Stimulated activated memory B cell treated with anti-CD40 and anti-IgM and Interleukin-4, amounts not matched to agents 10 μg/mL and 1 μg/mL and 100 μg/mL, for 72 hours (primary cell): ENCODE results near the gene PHACTR1.

ENCODE experiments used
- ATAC-seq: fragments of 150-1000 bp; cut with Tn5 transposase; 2 replicates; pipeline ENCODE4 v1.10.0; 2021
- H3K27ac Mint-ChIP-seq: one replicate; pipeline ENCODE4 v1.8.0; 2022; ENCODE audit warnings: mild to moderate bottlenecking, mixed read lengths
- H3K27me3 Mint-ChIP-seq: one replicate; pipeline ENCODE4 v1.8.0; 2022; ENCODE audit warnings: mixed read lengths
- H3K36me3 Mint-ChIP-seq: one replicate; pipeline ENCODE4 v1.8.0; 2022; ENCODE audit warnings: mixed read lengths
- H3K4me1 Mint-ChIP-seq: one replicate; pipeline ENCODE4 v1.8.0; 2022; ENCODE audit warnings: mixed read lengths
- H3K4me3 Mint-ChIP-seq: one replicate; pipeline ENCODE4 v1.8.0; 2022; ENCODE audit warnings: mild to moderate bottlenecking, moderate library complexity, mixed read lengths
- H3K9me3 Mint-ChIP-seq: one replicate; pipeline ENCODE4 v1.8.0; 2022; ENCODE audit warnings: mixed read lengths

Gene PHACTR1

DNA sequence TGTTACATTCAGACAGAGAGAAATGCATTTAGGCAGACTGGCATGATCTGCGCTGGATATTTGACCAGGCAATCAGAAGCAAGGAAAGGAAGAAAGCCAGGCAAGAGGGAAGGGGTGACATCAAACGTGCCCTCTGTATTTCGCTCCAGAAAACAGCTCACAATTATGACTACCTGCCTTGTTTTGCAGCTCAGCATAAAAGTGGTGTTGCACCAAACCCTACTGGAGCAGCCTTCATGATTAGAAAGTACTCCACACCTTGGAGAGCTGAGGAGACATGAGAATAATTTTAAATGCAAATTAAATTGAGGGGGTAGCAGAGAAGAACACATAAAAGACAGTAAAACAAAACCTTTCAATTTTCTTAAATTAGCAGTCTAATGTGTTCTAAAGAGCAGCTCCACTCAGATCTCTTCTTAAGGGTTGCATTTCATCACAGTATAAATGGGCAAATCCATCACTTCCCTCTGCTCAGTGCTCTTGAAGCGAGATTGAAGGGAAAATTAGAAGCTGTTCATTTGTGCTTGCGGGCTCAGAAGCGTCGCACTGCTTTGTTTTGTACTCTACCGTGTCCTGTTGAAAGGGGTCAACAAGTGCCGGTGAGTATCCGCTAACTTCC is at the start of gene PHACTR1:
Gene PHACTR1, plus strand, starts transcription at position 470 of the 619 bp plus-strand sequence.
- H3K4me3 Mint-ChIP-seq = no peak within 1 kb of the TSS
- peaks cover 11% of the 10 kb centered on the region for H3K27me3 Mint-ChIP-seq
- H3K9me3 Mint-ChIP-seq = no peaks in the 10 kb centered on the region
- no peak for ATAC-seq
- H3K27ac Mint-ChIP-seq = no peak within 1 kb of the TSS
- H3K36me3 Mint-ChIP-seq = no peaks in the 10 kb centered on the region
- H3K4me1 Mint-ChIP-seq = no peaks in the 10 kb centered on the region

DNA sequence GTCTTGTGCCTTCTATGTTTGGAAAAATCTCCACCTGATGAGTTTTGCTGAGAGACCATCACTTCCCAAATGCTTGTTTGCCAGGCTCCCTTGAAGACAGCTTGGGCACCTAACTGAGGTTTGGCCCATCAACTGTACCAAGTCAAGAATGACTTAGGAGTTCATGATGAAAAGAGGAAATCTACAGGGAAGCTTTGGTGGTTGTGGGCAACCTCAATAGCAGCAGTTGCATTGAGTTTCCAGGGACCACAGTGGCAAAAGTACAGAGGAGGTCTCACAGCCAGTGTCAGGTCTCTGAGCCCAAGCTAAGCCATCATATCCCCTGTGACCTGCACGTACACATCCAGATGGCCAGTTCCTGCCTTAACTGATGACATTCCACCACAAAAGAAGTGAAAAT is 49.7 kb upstream of the PHACTR1 start:
- H3K4me1 Mint-ChIP-seq = no peaks in the 10 kb centered on the region
- no peak overlapping the region for H3K27ac Mint-ChIP-seq
- no peak overlapping the region for H3K4me3 Mint-ChIP-seq
- no peak for ATAC-seq
- H3K36me3 Mint-ChIP-seq = no peaks in the 10 kb centered on the region
- H3K27me3 Mint-ChIP-seq = peaks cover 5% of the 10 kb centered on the region
- no peaks in the 10 kb centered on the region for H3K9me3 Mint-ChIP-seq

DNA sequence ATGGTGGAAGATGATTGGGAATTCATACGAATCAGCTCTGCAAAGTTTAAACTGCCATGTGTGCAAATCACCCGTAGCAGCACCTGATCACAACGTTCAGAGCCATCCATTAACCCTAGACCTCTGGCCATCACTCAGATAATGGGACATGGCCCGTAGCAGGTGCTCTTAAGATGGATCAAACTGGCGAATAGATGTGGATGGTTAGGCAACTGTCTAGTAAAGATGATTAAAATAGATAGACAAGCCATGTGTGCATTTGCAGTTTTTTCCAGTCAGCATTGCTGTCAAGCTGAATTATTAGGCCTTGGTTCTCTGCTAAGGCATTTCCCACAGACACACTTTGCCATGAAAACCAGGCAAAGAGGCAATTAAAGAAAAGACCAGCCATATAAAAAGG is 40.6 kb upstream of the PHACTR1 start:
- Mint-ChIP-seq H3K36me3 (no peaks in the 10 kb centered on the region), H3K4me3 (no peak overlapping the region), H3K27me3 (peaks cover 62% of the 10 kb centered on the region), H3K4me1 (no peaks in the 10 kb centered on the region), H3K9me3 (peaks cover 3% of the 10 kb centered on the region), H3K27ac (no peak overlapping the region)
- ATAC-seq = no peak

DNA sequence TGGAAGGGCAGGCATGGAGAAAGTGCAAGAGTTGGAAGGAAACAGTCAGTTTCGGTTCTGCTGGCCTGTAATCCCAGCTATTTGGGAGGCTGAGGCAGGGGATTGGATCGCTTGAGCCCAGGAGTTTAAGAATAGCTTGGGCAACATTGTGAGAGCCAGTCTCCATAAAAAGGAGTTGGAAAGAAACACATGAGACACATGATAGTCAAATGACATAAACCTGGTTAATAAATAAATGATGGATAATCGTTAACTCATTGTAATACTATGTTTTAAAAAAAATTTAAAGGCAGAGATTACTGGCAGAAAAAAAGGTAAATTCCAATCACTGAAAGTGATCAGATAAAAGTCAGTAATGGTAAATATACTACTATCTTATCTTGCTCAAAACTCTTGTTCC is 37.2 kb upstream of the PHACTR1 start:
- Mint-ChIP-seq H3K9me3 (peaks cover 3% of the 10 kb centered on the region), H3K4me3 (no peak overlapping the region), H3K36me3 (no peaks in the 10 kb centered on the region), H3K27ac (no peak overlapping the region), H3K4me1 (no peaks in the 10 kb centered on the region), H3K27me3 (peaks cover 51% of the 10 kb centered on the region)
- ATAC-seq = no peak

DNA sequence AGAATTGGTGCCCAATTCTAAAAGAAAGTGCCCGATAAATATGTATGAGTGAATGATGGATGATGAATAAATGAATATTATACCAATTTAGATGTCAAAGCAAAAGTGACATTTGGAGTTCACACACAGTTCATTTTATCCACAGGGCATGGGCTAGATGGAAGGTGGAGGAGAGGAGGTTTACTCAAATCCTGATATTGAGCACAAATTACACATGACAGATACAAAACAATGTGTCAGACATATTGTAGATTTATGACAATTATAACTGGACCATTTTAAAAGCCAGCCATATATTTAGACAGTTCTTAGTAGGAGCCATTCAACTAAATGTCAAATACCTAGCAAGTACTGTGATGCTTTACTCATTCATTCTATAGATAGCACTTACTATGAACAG is 23.4 kb upstream of the PHACTR1 start:
- Mint-ChIP-seq H3K4me3 (no peak overlapping the region), H3K9me3 (no peaks in the 10 kb centered on the region), H3K4me1 (no peaks in the 10 kb centered on the region), H3K27ac (no peak overlapping the region), H3K36me3 (no peaks in the 10 kb centered on the region), H3K27me3 (peaks cover 4% of the 10 kb centered on the region)
- ATAC-seq = no peak

DNA sequence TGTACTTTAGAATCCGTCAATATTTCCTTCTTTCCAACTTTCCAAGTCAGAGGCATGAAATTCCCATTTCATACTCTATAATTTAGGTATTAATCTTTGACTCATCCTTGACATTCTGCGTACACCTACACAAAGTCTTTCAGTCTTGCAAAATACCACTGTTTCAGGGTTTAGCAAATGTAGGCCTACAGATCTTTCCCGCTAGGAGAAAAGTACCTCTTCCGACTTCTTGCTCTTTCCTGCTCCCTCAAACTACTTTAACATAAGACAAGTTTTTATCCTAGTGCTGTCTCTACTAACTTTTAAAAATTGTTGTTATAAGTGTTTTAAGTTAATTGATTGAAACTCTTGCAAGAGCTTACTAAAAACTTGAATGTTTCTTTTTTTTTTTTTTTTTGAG is 18.3 kb upstream of the PHACTR1 start:
- Mint-ChIP-seq H3K4me3 (no peak overlapping the region), H3K9me3 (no peaks in the 10 kb centered on the region), H3K36me3 (no peaks in the 10 kb centered on the region), H3K27me3 (peaks cover 34% of the 10 kb centered on the region), H3K27ac (no peak overlapping the region), H3K4me1 (no peaks in the 10 kb centered on the region)
- ATAC-seq = no peak

DNA sequence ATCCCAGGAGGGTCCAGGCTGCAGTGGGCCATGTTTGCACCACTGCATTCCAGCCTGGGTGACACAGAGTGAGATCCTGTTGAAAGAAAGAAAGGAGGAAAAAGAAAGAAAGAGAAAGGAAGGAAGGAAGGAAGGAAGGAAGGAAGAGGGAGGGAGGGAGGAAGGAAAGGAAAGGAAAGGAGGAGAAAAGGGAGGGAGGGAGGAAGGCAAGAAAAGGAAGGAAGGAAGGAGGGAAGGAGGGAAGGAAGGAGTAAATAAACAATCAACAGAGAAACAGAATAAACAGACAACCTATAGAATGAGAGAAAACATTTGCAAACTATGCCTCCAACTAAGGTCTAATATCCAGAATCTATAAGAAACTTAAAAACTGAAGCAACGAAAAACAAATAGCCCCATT is 11.6 kb upstream of the PHACTR1 start:
- Mint-ChIP-seq H3K36me3 (no peaks in the 10 kb centered on the region), H3K4me1 (no peaks in the 10 kb centered on the region), H3K27me3 (peaks cover 24% of the 10 kb centered on the region), H3K27ac (no peak overlapping the region), H3K4me3 (no peak overlapping the region), H3K9me3 (no peaks in the 10 kb centered on the region)
- no peak for ATAC-seq

DNA sequence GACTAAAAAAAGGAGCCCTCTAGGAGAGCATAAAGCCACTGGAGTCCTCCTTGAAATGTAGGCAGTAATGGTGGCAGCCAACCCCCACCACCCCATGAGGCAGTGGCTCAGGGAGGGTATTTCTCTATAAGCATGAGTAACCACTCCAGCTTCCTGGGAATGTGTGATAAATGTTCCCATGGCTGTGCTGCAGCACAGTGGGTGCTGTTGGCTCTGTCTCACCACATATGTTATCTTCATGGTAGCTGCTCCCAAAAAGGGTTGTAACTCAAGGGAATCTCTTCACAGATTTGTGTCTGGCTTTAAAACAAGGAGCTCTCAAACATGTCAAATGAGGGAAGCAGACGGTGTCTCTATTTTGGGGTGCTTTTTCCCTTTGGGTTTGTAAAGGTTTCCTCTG is 7.5 kb upstream of the PHACTR1 start:
- Mint-ChIP-seq H3K27ac (no peak overlapping the region), H3K4me3 (no peak overlapping the region), H3K9me3 (no peaks in the 10 kb centered on the region)

DNA sequence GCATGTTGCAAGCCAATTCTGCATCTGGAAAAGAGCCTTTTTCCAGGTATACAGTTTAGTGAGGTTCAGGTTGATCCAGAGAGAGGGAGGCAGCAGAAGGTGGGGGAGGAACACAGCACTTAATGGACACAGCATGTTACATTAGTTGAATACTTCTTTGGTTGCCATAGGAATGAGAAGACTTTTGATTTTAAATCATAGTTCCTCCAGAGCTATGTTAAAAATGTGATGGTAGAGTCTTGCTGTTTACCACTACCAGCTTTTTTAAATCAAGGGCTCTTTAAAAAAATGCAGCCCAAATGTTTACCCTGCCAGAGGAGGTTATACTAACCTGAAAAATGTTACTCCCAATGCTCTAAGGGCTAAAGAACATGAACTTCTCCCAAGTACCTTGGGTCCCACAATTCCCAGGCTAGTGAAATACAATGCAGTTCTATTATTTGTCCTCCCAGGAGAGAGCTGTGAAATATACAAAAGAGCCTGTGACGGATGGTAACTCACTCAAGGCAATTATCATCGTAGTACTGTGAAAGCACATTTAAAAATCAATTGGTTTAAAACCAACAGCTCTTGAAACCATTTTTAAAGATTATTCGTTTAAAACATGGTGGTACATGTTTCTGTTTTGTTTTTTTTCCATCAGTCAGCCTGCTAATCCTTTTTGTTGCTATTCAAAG is 6.9 kb upstream of the PHACTR1 start:
- H3K4me3 Mint-ChIP-seq = no peak overlapping the region

More for the DNA sequence above, 7.5 kb upstream of the PHACTR1 start:
- no peaks in the 10 kb centered on the region for H3K4me1 Mint-ChIP-seq
- no peaks in the 10 kb centered on the region for H3K36me3 Mint-ChIP-seq
- H3K27me3 Mint-ChIP-seq = peaks cover 8% of the 10 kb centered on the region
- ATAC-seq = no peak

DNA sequence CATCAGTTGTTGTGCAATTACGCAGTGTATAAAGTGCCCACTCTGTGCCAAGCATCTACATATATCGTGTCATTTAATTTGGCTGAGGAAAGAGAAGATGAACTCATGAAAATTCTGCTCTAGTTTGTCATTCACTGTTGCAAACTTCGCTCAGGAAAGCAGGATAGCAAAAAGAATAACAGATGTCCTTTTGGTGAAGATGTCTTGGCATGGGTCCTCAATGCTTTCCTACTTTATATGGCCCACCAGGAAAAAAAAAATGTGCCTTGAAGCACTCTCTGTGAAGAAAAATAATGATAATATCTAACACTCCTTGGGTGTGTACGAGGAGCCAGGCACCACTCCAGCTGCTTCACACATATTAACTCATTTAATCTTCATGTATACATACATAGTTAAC is 5.6 kb upstream of the PHACTR1 start:
- Mint-ChIP-seq H3K4me3 (no peak overlapping the region), H3K36me3 (no peaks in the 10 kb centered on the region), H3K9me3 (no peaks in the 10 kb centered on the region), H3K27me3 (peaks cover 11% of the 10 kb centered on the region), H3K27ac (no peak overlapping the region), H3K4me1 (no peaks in the 10 kb centered on the region)
- ATAC-seq = no peak

More for the DNA sequence above, 6.9 kb upstream of the PHACTR1 start:
- no peak overlapping the region for H3K27ac Mint-ChIP-seq
- H3K9me3 Mint-ChIP-seq = no peaks in the 10 kb centered on the region
- ATAC-seq = no peak
- no peaks in the 10 kb centered on the region for H3K36me3 Mint-ChIP-seq
- H3K27me3 Mint-ChIP-seq = peaks cover 5% of the 10 kb centered on the region
- no peaks in the 10 kb centered on the region for H3K4me1 Mint-ChIP-seq

DNA sequence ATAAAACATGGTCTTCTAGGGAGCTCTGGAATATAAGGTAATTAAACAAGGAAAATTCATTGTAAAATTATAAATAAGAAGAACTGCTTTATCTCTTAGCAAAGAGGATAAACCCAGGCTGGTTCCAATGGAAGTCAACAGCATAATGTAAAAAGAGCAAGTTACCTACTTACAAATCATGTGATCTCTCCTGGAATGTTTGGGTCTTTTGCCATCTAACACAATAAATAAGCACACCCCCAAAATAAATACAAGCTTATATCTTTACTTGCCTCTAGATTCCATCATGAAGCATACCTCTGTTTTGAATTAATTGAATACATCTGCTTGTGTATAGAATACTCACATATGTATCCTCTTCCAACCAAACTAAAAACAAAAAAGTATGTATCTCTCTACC is 2.5 kb upstream of the PHACTR1 start:
- no peaks in the 10 kb centered on the region for H3K4me1 Mint-ChIP-seq
- no peaks in the 10 kb centered on the region for H3K9me3 Mint-ChIP-seq

DNA sequence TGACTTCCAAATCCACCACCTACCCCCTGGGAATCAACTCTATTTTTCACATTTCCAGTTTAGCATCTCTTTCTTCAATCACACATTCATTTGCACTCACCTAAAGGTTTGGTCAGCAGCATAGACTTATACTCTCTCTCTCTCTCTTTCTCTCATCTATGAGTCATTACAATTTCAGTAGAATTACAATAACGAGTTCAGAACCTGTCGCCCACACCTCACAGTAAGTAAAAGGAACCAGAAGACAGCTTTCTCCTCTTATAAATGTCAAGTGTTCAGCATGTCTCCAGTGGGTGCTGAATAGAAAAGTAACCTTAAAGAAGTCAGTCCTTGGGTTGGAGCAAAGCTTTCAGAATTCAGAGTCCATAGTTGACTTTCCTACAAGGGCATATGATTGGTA is 1.1 kb upstream of the PHACTR1 start:
- Mint-ChIP-seq H3K4me1 (no peaks in the 10 kb centered on the region), H3K9me3 (no peaks in the 10 kb centered on the region), H3K4me3 (no peak overlapping the region), H3K27me3 (peaks cover 11% of the 10 kb centered on the region), H3K36me3 (no peaks in the 10 kb centered on the region), H3K27ac (no peak overlapping the region)
- ATAC-seq = peak; percentile 69

More for the DNA sequence above, 2.5 kb upstream of the PHACTR1 start:
- peaks cover 11% of the 10 kb centered on the region for H3K27me3 Mint-ChIP-seq
- no peak for ATAC-seq
- no peak overlapping the region for H3K27ac Mint-ChIP-seq
- H3K36me3 Mint-ChIP-seq = no peaks in the 10 kb centered on the region
- no peak overlapping the region for H3K4me3 Mint-ChIP-seq

DNA sequence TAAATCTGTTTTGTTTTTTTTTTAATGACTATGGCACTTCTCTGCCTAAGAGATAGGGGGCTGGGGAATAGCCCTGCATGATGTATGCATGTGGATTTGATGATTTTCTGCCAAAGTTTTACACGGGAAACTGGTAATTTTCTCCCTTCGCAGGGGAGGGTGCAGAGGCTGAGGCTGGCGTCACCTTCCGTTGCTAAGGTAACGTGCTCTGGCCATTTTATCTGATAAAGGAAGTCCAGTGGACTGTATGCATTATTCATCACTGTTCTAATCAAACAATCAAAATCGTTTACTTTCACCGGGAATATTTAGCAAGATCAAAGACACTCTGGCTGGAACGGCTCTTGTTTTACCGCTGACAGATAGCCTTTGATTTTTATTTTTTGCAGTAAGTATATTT is 789 bp downstream of the PHACTR1 start:
- no peaks in the 10 kb centered on the region for H3K9me3 Mint-ChIP-seq
- no peak for ATAC-seq
- H3K27me3 Mint-ChIP-seq = peaks cover 11% of the 10 kb centered on the region
- no peak overlapping the region for H3K27ac Mint-ChIP-seq
- no peaks in the 10 kb centered on the region for H3K4me1 Mint-ChIP-seq
- no peak overlapping the region for H3K4me3 Mint-ChIP-seq
- H3K36me3 Mint-ChIP-seq = no peaks in the 10 kb centered on the region

DNA sequence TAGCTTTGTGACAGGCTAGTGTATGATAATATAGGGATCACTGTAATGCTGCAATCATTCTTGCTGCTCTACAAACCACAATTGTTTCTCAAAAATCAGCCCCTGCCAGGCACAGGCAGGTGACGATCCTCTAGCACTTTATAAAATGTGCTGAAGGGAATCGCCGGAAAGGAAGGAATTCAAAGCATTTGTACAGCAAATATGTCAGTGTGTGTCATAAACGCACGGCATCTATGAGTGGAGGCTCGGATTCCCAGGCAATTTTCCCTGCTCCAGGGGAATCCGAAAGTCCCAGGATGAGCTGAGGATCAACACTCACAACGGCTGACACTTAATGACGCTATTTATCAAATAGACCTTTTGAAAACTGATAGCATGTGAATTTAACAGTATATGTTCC is 1.4 kb downstream of the PHACTR1 start:
- no peak for ATAC-seq
- no peaks in the 10 kb centered on the region for H3K4me1 Mint-ChIP-seq
- no peaks in the 10 kb centered on the region for H3K36me3 Mint-ChIP-seq
- H3K9me3 Mint-ChIP-seq = no peaks in the 10 kb centered on the region
- no peak overlapping the region for H3K4me3 Mint-ChIP-seq
- H3K27ac Mint-ChIP-seq = no peak overlapping the region
- H3K27me3 Mint-ChIP-seq = peaks cover 11% of the 10 kb centered on the region

DNA sequence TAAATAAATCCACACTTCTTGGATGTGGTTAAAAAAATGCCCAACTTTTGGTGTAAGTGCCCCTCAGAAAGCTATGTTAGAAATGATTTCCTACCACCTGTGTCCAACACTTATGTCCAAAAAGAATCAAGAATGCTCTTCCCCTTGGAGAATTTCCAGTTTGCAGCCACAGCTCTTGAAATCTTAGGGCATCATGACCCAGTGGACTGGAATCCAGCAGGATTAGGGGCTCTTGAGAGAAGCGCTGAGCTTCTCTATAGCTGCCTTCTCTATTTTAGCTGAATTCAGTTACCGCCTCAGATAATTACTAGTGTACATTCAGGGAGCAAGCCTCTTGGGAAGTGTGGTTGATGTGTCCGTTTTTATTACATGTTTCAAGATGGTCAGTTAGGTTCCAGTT is 2.5 kb downstream of the PHACTR1 start:
- no peak for ATAC-seq
- Mint-ChIP-seq H3K4me1 (no peaks in the 10 kb centered on the region), H3K9me3 (no peaks in the 10 kb centered on the region), H3K27ac (no peak overlapping the region), H3K4me3 (no peak overlapping the region), H3K27me3 (peaks cover 11% of the 10 kb centered on the region), H3K36me3 (no peaks in the 10 kb centered on the region)

DNA sequence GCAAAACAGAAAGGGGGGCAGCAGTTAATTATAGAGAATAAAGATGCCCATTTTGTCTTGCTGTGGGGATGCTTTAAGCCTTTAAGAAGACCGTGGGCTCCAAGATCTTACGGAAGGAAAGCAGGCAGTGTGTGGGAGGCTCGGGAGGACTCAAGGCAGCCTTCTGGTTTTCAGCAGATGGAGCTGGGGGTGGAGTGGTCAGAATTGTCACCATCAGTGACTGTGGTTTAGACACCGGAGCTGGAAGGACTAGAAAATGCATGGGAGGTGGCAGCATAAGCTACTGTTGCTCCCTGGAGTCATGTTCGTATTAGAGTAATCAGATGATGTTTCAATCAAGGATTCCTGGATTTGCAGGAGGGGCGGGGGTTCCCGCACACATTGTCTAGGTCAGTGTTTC is 3.7 kb downstream of the PHACTR1 start:
- no peaks in the 10 kb centered on the region for H3K9me3 Mint-ChIP-seq
- peaks cover 5% of the 10 kb centered on the region for H3K27me3 Mint-ChIP-seq
- no peak overlapping the region for H3K4me3 Mint-ChIP-seq
- H3K36me3 Mint-ChIP-seq = no peaks in the 10 kb centered on the region
- H3K4me1 Mint-ChIP-seq = no peaks in the 10 kb centered on the region
- ATAC-seq = no peak
- H3K27ac Mint-ChIP-seq = no peak overlapping the region
